H9 (cell line): ENCODE results near the gene MSL1. TPM values are rescaled to one million over a fixed set of nuclear protein-coding genes. Genes with fewer than 3 reads are reported as not detected.

ENCODE experiments used
- DNase-seq: peaks from one replicate; pipeline ENCODE4 v3.0.0-alpha.2; 2017
- H2AFZ ChIP-seq: one replicate; pipeline ENCODE4 v1.6.1; 2013; ENCODE audit warnings: mild to moderate bottlenecking, low read length, control low read depth, moderate library complexity
- H2AK5ac ChIP-seq: 2 replicates; pipeline ENCODE4 v1.6.1; 2013; ENCODE audit warnings: low read length, control low read depth, mixed read lengths; ENCODE audit not compliant: insufficient read length
- H2BK120ac ChIP-seq: one replicate; pipeline ENCODE4 v1.6.1; 2013; ENCODE audit warnings: low read depth, mild to moderate bottlenecking, low read length, control low read depth, inconsistent platforms; ENCODE audit not compliant: poor library complexity, severe bottlenecking
- H2BK12ac ChIP-seq: 2 replicates; pipeline ENCODE4 v1.6.1; 2013; ENCODE audit warnings: low read length, control low read depth, mixed read lengths, low read depth; ENCODE audit not compliant: insufficient read length
- H2BK15ac ChIP-seq: 2 replicates; pipeline ENCODE4 v1.6.1; 2013; ENCODE audit warnings: low read depth, low read length, control low read depth
- H2BK20ac ChIP-seq: one replicate; pipeline ENCODE4 v1.6.1; 2013; ENCODE audit warnings: low read depth, mild to moderate bottlenecking, low read length, control low read depth, inconsistent platforms; ENCODE audit not compliant: poor library complexity, severe bottlenecking
- H2BK5ac ChIP-seq: 2 replicates; pipeline ENCODE4 v1.6.1; 2013; ENCODE audit warnings: low read length, control low read depth, mixed read lengths; ENCODE audit not compliant: insufficient read length
- H3K14ac ChIP-seq: 2 replicates; pipeline ENCODE4 v1.6.1; 2013; ENCODE audit warnings: low read length, control low read depth; ENCODE audit not compliant: insufficient read depth
- H3K18ac ChIP-seq: 2 replicates; pipeline ENCODE4 v1.6.1; 2013; ENCODE audit warnings: low read depth, mild to moderate bottlenecking, mixed read lengths, low read length, control low read depth; ENCODE audit not compliant: insufficient read length
- H3K23ac ChIP-seq: 2 replicates; pipeline ENCODE4 v1.6.1; 2013; ENCODE audit warnings: low read length, control low read depth, mixed read lengths, low read depth; ENCODE audit not compliant: insufficient read length
- H3K23me2 ChIP-seq: 2 replicates; pipeline ENCODE4 v1.6.1; 2013; ENCODE audit warnings: low read depth, mild to moderate bottlenecking, mixed read lengths, low read length, control low read depth; ENCODE audit not compliant: insufficient read length, poor library complexity, severe bottlenecking
- H3K27ac ChIP-seq: 2 replicates; pipeline ENCODE4 v1.5.1; 2013; ENCODE audit warnings: low read length, control low read depth, mixed read lengths, low read depth; ENCODE audit not compliant: insufficient read length
- H3K27me3 ChIP-seq: 2 replicates; pipeline ENCODE4 v1.6.1; 2013; ENCODE audit warnings: low read length, control low read depth, inconsistent platforms; ENCODE audit not compliant: insufficient read depth
- H3K4ac ChIP-seq: 2 replicates; pipeline ENCODE4 v1.6.1; 2013; ENCODE audit warnings: low read depth, mild to moderate bottlenecking, control low read depth, inconsistent platforms, low read length, moderate library complexity
- H3K4me1 ChIP-seq: 2 replicates; pipeline ENCODE4 v1.6.1; 2013; ENCODE audit warnings: low read length, control low read depth, inconsistent platforms; ENCODE audit not compliant: insufficient read depth
- H3K4me2 ChIP-seq: 2 replicates; pipeline ENCODE4 v1.6.1; 2013; ENCODE audit warnings: low read length, control low read depth, mixed read lengths; ENCODE audit not compliant: insufficient read length, insufficient read depth
- H3K56ac ChIP-seq: 2 replicates; pipeline ENCODE4 v1.6.1; 2013; ENCODE audit warnings: low read depth, mild to moderate bottlenecking, mixed read lengths, low read length, control low read depth; ENCODE audit not compliant: insufficient read length
- H3K79me1 ChIP-seq: 2 replicates; pipeline ENCODE4 v1.6.1; 2013; ENCODE audit warnings: low read depth, mild to moderate bottlenecking, moderate library complexity, low read length, control low read depth, inconsistent platforms; ENCODE audit not compliant: insufficient read depth, poor library complexity, severe bottlenecking
- H3K79me2 ChIP-seq: 2 replicates; pipeline ENCODE4 v1.6.1; 2013; ENCODE audit warnings: low read length, control low read depth, inconsistent platforms; ENCODE audit not compliant: insufficient read depth
- H3K9ac ChIP-seq: 2 replicates; pipeline ENCODE4 v1.6.1; 2013; ENCODE audit warnings: low read length, control low read depth, mixed read lengths; ENCODE audit not compliant: insufficient read length; ENCODE audit errors: extremely low read depth
- H3K9me3 ChIP-seq: one replicate; pipeline ENCODE4 v1.6.1; 2013; ENCODE audit warnings: low read depth, low read length, inconsistent platforms; ENCODE audit not compliant: control insufficient read depth
- H3T11ph ChIP-seq: one replicate; pipeline ENCODE4 v1.6.1; 2013; ENCODE audit warnings: mild to moderate bottlenecking, low read length, control low read depth, inconsistent platforms
- H4K20me1 ChIP-seq: one replicate; pipeline ENCODE4 v1.6.1; 2013; ENCODE audit not compliant: control insufficient read depth, insufficient read length, insufficient read depth
- H4K5ac ChIP-seq: 2 replicates; pipeline ENCODE4 v1.6.1; 2013; ENCODE audit warnings: low read depth, mild to moderate bottlenecking, mixed read lengths, low read length, control low read depth; ENCODE audit not compliant: insufficient read length
- H4K8ac ChIP-seq: replicated peaks from 2 replicates; pipeline ENCODE4 v1.6.1; 2013; ENCODE audit warnings: low read length, control low read depth, mixed read lengths, low read depth; ENCODE audit not compliant: insufficient read length
- H4K91ac ChIP-seq: 2 replicates; pipeline ENCODE4 v1.6.1; 2013; ENCODE audit warnings: low read depth, mild to moderate bottlenecking, moderate library complexity, mixed read lengths, low read length, control low read depth; ENCODE audit not compliant: insufficient read length
- H3K27ac Mint-ChIP-seq, 3 experiments: 2 replicates in 2 of 3; 3 replicates in 1 of 3; pipeline ENCODE4 v1.8.0; 2020 to 2021; ENCODE audit warnings: mixed read lengths in 3 of 3, mild to moderate bottlenecking in 1 of 3, moderate library complexity in 1 of 3
- H3K27me3 Mint-ChIP-seq: 2 replicates; pipeline ENCODE4 v1.8.0; 2021; ENCODE audit warnings: low read depth, mild to moderate bottlenecking, moderate library complexity, mixed read lengths
- H3K36me3 Mint-ChIP-seq, 3 experiments: 2 replicates in 2 of 3; 3 replicates in 1 of 3; pipeline ENCODE4 v1.8.0; 2020 to 2021; ENCODE audit warnings: low read depth in 3 of 3, mixed read lengths in 3 of 3; ENCODE audit not compliant: insufficient read depth in 1 of 3
- H3K4me1 Mint-ChIP-seq, 2 experiments: 2 replicates each; pipeline ENCODE4 v1.8.0; 2020; ENCODE audit warnings: mixed read lengths in 2 of 2
- H3K4me3 Mint-ChIP-seq, 2 experiments: 2 replicates in 1 of 2; 3 replicates in 1 of 2; pipeline ENCODE4 v1.8.0; 2020 to 2021; ENCODE audit warnings: mild to moderate bottlenecking in 2 of 2, mixed read lengths in 2 of 2, moderate library complexity in 1 of 2
- H3K9me3 Mint-ChIP-seq, 2 experiments: 2 replicates in 1 of 2; 3 replicates in 1 of 2; pipeline ENCODE4 v1.8.0; 2020; ENCODE audit warnings: mild to moderate bottlenecking in 2 of 2, mixed read lengths in 2 of 2, moderate library complexity in 1 of 2
- CTCF ChIP-seq: fragments of 200-600 bp; sonication (generic); conservative IDR thresholded peaks from 3 replicates; pipeline ENCODE4 v1.8.0; 2021; ENCODE audit warnings: antibody characterized with exemption, mild to moderate bottlenecking
- WGBS: extraction: QIAGEN DNeasy Blood & Tissue Kit; methylation state at CpG from one replicate; pipeline ENCODE4 v1.1.7; 2013; ENCODE audit warnings: missing lambda C conversion rate, low lambda C conversion rate, mixed read lengths; ENCODE audit not compliant: insufficient read length; ENCODE audit errors: extremely low coverage; 5-methylcytosine and 5-hydroxymethylcytosine counted together
- total RNA-seq: library from RNA; stranded (reverse); gene quantifications from 2 replicates; pipeline ENCODE4 v1.2.1, GENCODE V29; 2021

MSL1 gene
- total RNA-seq, 1 experiment from 2014 or later = 105 TPM

DNA sequence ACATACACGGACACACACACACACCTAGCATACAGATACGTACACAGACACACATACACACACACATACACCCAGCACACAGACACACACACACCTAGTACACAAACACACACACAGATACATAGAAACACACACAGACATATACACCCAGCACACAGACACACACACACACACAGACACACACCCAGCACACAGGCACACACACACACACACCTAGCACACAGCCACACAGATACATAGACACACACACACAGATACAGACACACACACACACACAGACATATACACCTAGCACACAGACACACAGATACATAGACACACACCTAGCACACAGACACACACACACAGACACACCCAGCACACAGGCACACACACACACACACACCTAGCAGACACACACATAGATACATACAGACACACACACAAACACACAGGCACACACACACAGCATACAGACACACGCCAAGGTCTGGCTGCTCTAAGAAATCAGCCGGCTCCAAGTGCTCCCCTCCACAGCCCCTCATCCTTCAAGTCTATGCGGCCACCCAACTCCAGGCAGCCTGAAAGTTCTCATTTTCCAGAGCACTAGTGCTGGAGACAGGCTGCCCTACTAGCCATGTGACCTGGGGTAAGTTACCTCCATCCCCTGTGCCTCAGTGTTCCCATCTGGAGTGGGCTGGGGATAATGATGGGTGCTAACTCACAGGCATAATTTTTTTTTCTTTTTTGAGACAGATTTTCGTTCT is 34.5 kb upstream of the MSL1 start:
- Histone ChIP-seq H3T11ph (no peak overlapping the region), H3K79me2 (no peaks in the 10 kb centered on the region), H4K91ac (no peak overlapping the region), H3K9me3 (no peaks in the 10 kb centered on the region), H3K4me1 (no peaks in the 10 kb centered on the region; the same call in 1 of the 2 replicates), H2AK5ac (no peak overlapping the region), H3K79me1 (no peaks in the 10 kb centered on the region), H3K9ac (no peak overlapping the region), H4K5ac (no peak overlapping the region), H3K23me2 (no peaks in the 10 kb centered on the region), H2BK120ac (no peak overlapping the region), H4K20me1 (peaks cover 2% of the 10 kb centered on the region), H2BK5ac (no peak overlapping the region), H3K18ac (no peak overlapping the region), H3K4me2 (no peak overlapping the region), H3K4ac (no peak overlapping the region), H3K56ac (peak overlapping the region; percentile 38), H2BK12ac (no peak overlapping the region), H2BK15ac (no peak overlapping the region), H2BK20ac (no peak overlapping the region), H3K23ac (no peak overlapping the region), H3K27ac (no peak overlapping the region), H3K27me3 (no peaks in the 10 kb centered on the region), H2AFZ (no peak overlapping the region), H4K8ac (no peak overlapping the region), H3K14ac (no peak overlapping the region)
- WGBS = no CpG with 5 or more reads among the region's 6 CpGs
- no peaks in the 10 kb centered on the region for H3K27me3 Mint-ChIP-seq
- peaks cover 0 to 2% of the 10 kb centered on the region in 2 experiments; a peak in 1 of 5 replicates for H3K9me3 Mint-ChIP-seq
- H3K27ac Mint-ChIP-seq = no peak overlapping the region; a peak in 1 of 7 replicates
- no peak overlapping the region; a peak in 2 of 5 replicates for H3K4me3 Mint-ChIP-seq
- H3K4me1 Mint-ChIP-seq = peaks cover 9 to 33% of the 10 kb centered on the region in 2 experiments; a peak in 3 of 4 replicates
- no peak for DNase-seq
- TF ChIP-seq CTCF = no peak
- H3K36me3 Mint-ChIP-seq = peaks cover 10 to 29% (median 24%) of the 10 kb centered on the region in 3 experiments; a peak in 6 of 7 replicates
